ENCODE results near the gene SLC49A3. TPM values are rescaled to one million over a fixed set of nuclear protein-coding genes. Genes with fewer than 3 reads are reported as not detected.

Gene SLC49A3
- total and polyA plus RNA-seq, 10 of the 15 experiments (the other 5 are each of a cell fraction or from before 2014, with no cell fraction given), result 0.09 to 0.85 (median 0.18) TPM; not detected in 4

DNA sequence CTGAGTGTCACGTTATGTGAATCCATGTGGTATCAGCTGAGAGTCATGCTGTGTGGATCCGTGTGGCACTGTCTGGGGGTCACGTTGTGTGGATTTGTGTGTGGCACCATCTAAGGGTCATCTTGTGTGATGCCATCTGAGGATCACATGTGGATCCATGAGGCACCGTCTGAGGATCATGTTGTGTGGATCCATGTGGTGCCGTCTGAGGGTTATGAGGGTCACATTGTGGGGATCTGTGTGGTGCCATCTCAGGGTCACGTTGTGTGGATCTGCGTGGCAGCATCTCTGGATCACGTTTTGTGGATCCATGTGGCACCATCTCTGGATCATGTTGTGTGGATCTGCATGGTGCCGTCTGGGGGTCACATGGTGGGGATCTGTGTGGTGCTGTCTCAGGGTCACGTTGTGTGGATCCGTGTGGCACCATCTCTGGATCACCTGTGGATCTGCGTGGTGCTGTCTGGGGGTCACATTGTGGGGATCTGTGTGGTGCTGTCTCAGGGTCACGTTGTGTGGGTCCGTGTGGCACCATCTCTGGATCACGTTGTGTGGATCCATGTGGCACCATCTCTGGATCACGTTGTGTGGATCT is 56.7 kb downstream of the SLC49A3 start:
- Histone ChIP-seq H3K4me2 (ENCODE audit: control insufficient read depth, insufficient read depth) (no peak overlapping the region), H2AFZ (ENCODE audit: control insufficient read depth, low read depth, low read length) (no peak overlapping the region), H3K4me1 (ENCODE audit: control insufficient read depth, insufficient read depth, low read length) (no peaks in the 10 kb centered on the region), H3K79me2 (ENCODE audit: control insufficient read depth, insufficient read depth, low read length) (no peaks in the 10 kb centered on the region), H4K20me1 (ENCODE audit: control insufficient read depth, insufficient read depth) (no peaks in the 10 kb centered on the region), H3K9ac (ENCODE audit: control insufficient read depth, insufficient read depth, low read length) (no peak overlapping the region), H3K9me3 (replicated peaks; ENCODE audit: control insufficient read depth, insufficient read depth, low read length) (peaks cover 3% of the 10 kb centered on the region; the same call in 2 of the 3 replicates), H3K4me3 (no peak overlapping the region), H3K36me3 (ENCODE audit: control insufficient read depth in 2 of 2, insufficient read depth in 2 of 2, low read length in 1 of 2) (no peaks in the 10 kb centered on the region), H3K27me3 (replicated peaks in 1 of 2; ENCODE audit: control insufficient read depth in 2 of 2, insufficient read depth in 2 of 2, low read length in 1 of 2) (no peaks in the 10 kb centered on the region), H3K27ac (ENCODE audit: control insufficient read depth, insufficient read depth) (no peak overlapping the region)
- 37% methylated on average over 16 of the region's 16 CpGs for WGBS (ENCODE audit: insufficient coverage, insufficient replicate concordance, low lambda C conversion rate, missing lambda C conversion rate)
- FAIRE-seq (no peak), DNase-seq (ENCODE audit: low read depth, low spot score) (no peak), ATAC-seq (no peak)
- ChIA-PET SMC1A (ENCODE audit: uncharacterized antibody, unreplicated experiment) (no interaction called here), POLR2A (no interaction called here), RAD21 (ENCODE audit: unreplicated experiment) (no interaction called here), CTCF (no interaction called here)
- intact Hi-C loops (cut with micrococcal nuclease; ENCODE audit: unreplicated experiment), result no loop called here
- no TSS peak for BruUV-seq (replicated peaks)
- in situ Hi-C loops (cut with MboI), result no loop called here
- TF ChIP-seq HDAC6 (IDR thresholded peaks at IDR 0.05; ENCODE audit: unreplicated experiment), result no peak
- no peak for TF ChIP-seq EZH2 (IDR thresholded peaks at IDR 0.05; ENCODE audit: borderline replicate concordance, control insufficient read depth, low read depth, low read length)
- TF ChIP-seq, protein P1, sequence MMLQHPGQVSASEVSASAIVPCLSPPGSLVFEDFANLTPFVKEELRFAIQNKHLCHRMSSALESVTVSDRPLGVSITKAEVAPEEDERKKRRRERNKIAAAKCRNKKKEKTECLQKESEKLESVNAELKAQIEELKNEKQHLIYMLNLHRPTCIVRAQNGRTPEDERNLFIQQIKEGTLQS (IDR thresholded peaks at IDR 0.05; ENCODE audit: borderline replicate concordance, extremely low read depth, low read depth, low read length), result no peak
- TF ChIP-seq, protein P2, sequence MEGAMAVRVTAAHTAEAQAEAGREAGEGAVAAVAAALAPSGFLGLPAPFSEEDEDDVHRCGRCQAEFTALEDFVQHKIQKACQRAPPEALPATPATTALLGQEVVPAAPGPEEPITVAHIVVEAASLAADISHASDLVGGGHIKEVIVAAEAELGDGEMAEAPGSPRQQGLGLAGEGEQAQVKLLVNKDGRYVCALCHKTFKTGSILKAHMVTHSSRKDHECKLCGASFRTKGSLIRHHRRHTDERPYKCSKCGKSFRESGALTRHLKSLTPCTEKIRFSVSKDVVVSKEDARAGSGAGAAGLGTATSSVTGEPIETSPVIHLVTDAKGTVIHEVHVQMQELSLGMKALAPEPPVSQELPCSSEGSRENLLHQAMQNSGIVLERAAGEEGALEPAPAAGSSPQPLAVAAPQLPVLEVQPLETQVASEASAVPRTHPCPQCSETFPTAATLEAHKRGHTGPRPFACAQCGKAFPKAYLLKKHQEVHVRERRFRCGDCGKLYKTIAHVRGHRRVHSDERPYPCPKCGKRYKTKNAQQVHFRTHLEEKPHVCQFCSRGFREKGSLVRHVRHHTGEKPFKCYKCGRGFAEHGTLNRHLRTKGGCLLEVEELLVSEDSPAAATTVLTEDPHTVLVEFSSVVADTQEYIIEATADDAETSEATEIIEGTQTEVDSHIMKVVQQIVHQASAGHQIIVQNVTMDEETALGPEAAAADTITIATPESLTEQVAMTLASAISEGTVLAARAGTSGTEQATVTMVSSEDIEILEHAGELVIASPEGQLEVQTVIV (IDR thresholded peaks at IDR 0.05; ENCODE audit: borderline replicate concordance, partially characterized antibody), result no peak
- TF ChIP-seq, protein P3, sequence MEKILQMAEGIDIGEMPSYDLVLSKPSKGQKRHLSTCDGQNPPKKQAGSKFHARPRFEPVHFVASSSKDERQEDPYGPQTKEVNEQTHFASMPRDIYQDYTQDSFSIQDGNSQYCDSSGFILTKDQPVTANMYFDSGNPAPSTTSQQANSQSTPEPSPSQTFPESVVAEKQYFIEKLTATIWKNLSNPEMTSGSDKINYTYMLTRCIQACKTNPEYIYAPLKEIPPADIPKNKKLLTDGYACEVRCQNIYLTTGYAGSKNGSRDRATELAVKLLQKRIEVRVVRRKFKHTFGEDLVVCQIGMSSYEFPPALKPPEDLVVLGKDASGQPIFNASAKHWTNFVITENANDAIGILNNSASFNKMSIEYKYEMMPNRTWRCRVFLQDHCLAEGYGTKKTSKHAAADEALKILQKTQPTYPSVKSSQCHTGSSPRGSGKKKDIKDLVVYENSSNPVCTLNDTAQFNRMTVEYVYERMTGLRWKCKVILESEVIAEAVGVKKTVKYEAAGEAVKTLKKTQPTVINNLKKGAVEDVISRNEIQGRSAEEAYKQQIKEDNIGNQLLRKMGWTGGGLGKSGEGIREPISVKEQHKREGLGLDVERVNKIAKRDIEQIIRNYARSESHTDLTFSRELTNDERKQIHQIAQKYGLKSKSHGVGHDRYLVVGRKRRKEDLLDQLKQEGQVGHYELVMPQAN (conservative IDR thresholded peaks at IDR 0.05), result no peak
- no peak for TF ChIP-seq SPI1 (IDR thresholded peaks at IDR 0.05; ENCODE audit: borderline replicate concordance, insufficient read depth, low read depth, low read length)
- TF ChIP-seq ESRRA (IDR thresholded peaks at IDR 0.05; ENCODE audit: low read length), result no peak

Other genes starting within 250 kb of the SLC49A3 start
Only the 7 nearest of the 10 such genes appear.
- 33.2 and 34.9 TPM in 2 replicates for gene PIGG, start 189.9 kb downstream of the SLC49A3 start, total RNA-seq (2014; rRNA removed)
- 19.9 and 20.1 TPM in 2 replicates for gene PIGG, start 189.9 kb downstream of the SLC49A3 start, total RNA-seq (2014; rRNA removed; fragmentation: Illumina TruSeq; extraction: Trizol)
- gene PIGG, start 189.9 kb downstream of the SLC49A3 start, total RNA-seq (2021), result 36.1 and 38.4 TPM in 2 replicates
- gene PIGG, start 189.9 kb downstream of the SLC49A3 start, polyA plus RNA-seq (2011; rRNA removed), result 55.5 and 64.3 TPM in 2 replicates
- 17.3 and 21.6 TPM in 2 replicates for gene PIGG, start 189.9 kb downstream of the SLC49A3 start, polyA plus RNA-seq (2014; fragmentation: Illumina TruSeq; extraction: Trizol)
- gene PIGG, start 189.9 kb downstream of the SLC49A3 start, polyA plus RNA-seq (2014; fragmentation: Nextera tagmentation; extraction: Ambion mirVana), result 10 to 100 TPM in 1 of 2 experiments, 1 to 10 TPM in 1; 8.0 to 18.0 TPM
- gene PIGG, start 189.9 kb downstream of the SLC49A3 start, polyA plus RNA-seq (2014; rRNA removed), result 36.4 and 38.2 TPM in 2 replicates
- gene PIGG, start 189.9 kb downstream of the SLC49A3 start, polyA plus RNA-seq (2016; fragmentation: Nextera tagmentation; extraction: Ambion mirVana), result 10 to 100 TPM; 34.0 to 35.7 TPM
- not detected in 2 replicates for gene TMEM271, start 112.9 kb downstream of the SLC49A3 start, total RNA-seq (2014; rRNA removed)
- gene TMEM271, start 112.9 kb downstream of the SLC49A3 start, total RNA-seq (2014; rRNA removed; fragmentation: Illumina TruSeq; extraction: Trizol), result not detected in 2 replicates
- not detected in 2 replicates for gene TMEM271, start 112.9 kb downstream of the SLC49A3 start, total RNA-seq (2021)
- not detected in 2 replicates for gene TMEM271, start 112.9 kb downstream of the SLC49A3 start, polyA plus RNA-seq (2011; rRNA removed)
- gene TMEM271, start 112.9 kb downstream of the SLC49A3 start, polyA plus RNA-seq (2014; fragmentation: Illumina TruSeq; extraction: Trizol), result not detected in 2 replicates
- not detected for gene TMEM271, start 112.9 kb downstream of the SLC49A3 start, polyA plus RNA-seq (2014; fragmentation: Nextera tagmentation; extraction: Ambion mirVana)
- gene TMEM271, start 112.9 kb downstream of the SLC49A3 start, polyA plus RNA-seq (2014; rRNA removed), result not detected in 2 replicates
- not detected for gene TMEM271, start 112.9 kb downstream of the SLC49A3 start, polyA plus RNA-seq (2016; fragmentation: Nextera tagmentation; extraction: Ambion mirVana)
- 4.5 and 6.4 TPM in 2 replicates for gene PDE6B, start 63.6 kb downstream of the SLC49A3 start, total RNA-seq (2014; rRNA removed)
- gene PDE6B, start 63.6 kb downstream of the SLC49A3 start, total RNA-seq (2014; rRNA removed; fragmentation: Illumina TruSeq; extraction: Trizol), result 4.8 and 6.1 TPM in 2 replicates
- 3.5 and 5.6 TPM in 2 replicates for gene PDE6B, start 63.6 kb downstream of the SLC49A3 start, total RNA-seq (2021)
- 1.8 and 3.6 TPM in 2 replicates for gene PDE6B, start 63.6 kb downstream of the SLC49A3 start, polyA plus RNA-seq (2011; rRNA removed)
- 1.9 and 4.3 TPM in 2 replicates for gene PDE6B, start 63.6 kb downstream of the SLC49A3 start, polyA plus RNA-seq (2014; fragmentation: Illumina TruSeq; extraction: Trizol)
- 1 to 10 TPM; 2.6 to 4.1 TPM for gene PDE6B, start 63.6 kb downstream of the SLC49A3 start, polyA plus RNA-seq (2014; fragmentation: Nextera tagmentation; extraction: Ambion mirVana)
- gene PDE6B, start 63.6 kb downstream of the SLC49A3 start, polyA plus RNA-seq (2014; rRNA removed), result 3.5 and 4.5 TPM in 2 replicates
- gene PDE6B, start 63.6 kb downstream of the SLC49A3 start, polyA plus RNA-seq (2016; fragmentation: Nextera tagmentation; extraction: Ambion mirVana), result 1 to 10 TPM; 3.1 to 6.4 TPM
- 406 and 453 TPM in 2 replicates for gene ATP5ME, start 14.9 kb downstream of the SLC49A3 start, total RNA-seq (2014; rRNA removed)
- 565 and 627 TPM in 2 replicates for gene ATP5ME, start 14.9 kb downstream of the SLC49A3 start, total RNA-seq (2014; rRNA removed; fragmentation: Illumina TruSeq; extraction: Trizol)
- gene ATP5ME, start 14.9 kb downstream of the SLC49A3 start, total RNA-seq (2021), result 279 and 323 TPM in 2 replicates
- gene ATP5ME, start 14.9 kb downstream of the SLC49A3 start, polyA plus RNA-seq (2011; rRNA removed), result 350 and 373 TPM in 2 replicates
- gene ATP5ME, start 14.9 kb downstream of the SLC49A3 start, polyA plus RNA-seq (2014; fragmentation: Illumina TruSeq; extraction: Trizol), result 77.3 and 359 TPM in 2 replicates
- gene ATP5ME, start 14.9 kb downstream of the SLC49A3 start, polyA plus RNA-seq (2014; fragmentation: Nextera tagmentation; extraction: Ambion mirVana), result 1,000 to 10,000 TPM; 1,956 to 2,374 TPM
- 388 and 500 TPM in 2 replicates for gene ATP5ME, start 14.9 kb downstream of the SLC49A3 start, polyA plus RNA-seq (2014; rRNA removed)
- 1,000 to 10,000 TPM in 1 of 2 experiments, 100 to 1,000 TPM in 1; 997 to 1,034 TPM for gene ATP5ME, start 14.9 kb downstream of the SLC49A3 start, polyA plus RNA-seq (2016; fragmentation: Nextera tagmentation; extraction: Ambion mirVana)
- gene MYL5, start 14.6 kb downstream of the SLC49A3 start, total RNA-seq (2014; rRNA removed), result 7.5 and 10.8 TPM in 2 replicates
- gene MYL5, start 14.6 kb downstream of the SLC49A3 start, total RNA-seq (2014; rRNA removed; fragmentation: Illumina TruSeq; extraction: Trizol), result 5.9 and 7.0 TPM in 2 replicates
- 12.0 and 13.8 TPM in 2 replicates for gene MYL5, start 14.6 kb downstream of the SLC49A3 start, total RNA-seq (2021)
- 8.2 and 13.6 TPM in 2 replicates for gene MYL5, start 14.6 kb downstream of the SLC49A3 start, polyA plus RNA-seq (2011; rRNA removed)
- gene MYL5, start 14.6 kb downstream of the SLC49A3 start, polyA plus RNA-seq (2014; fragmentation: Illumina TruSeq; extraction: Trizol), result 3.3 and 6.1 TPM in 2 replicates
- 1 to 10 TPM; 1.2 to 3.9 TPM for gene MYL5, start 14.6 kb downstream of the SLC49A3 start, polyA plus RNA-seq (2014; fragmentation: Nextera tagmentation; extraction: Ambion mirVana)
- 8.7 and 11.9 TPM in 2 replicates for gene MYL5, start 14.6 kb downstream of the SLC49A3 start, polyA plus RNA-seq (2014; rRNA removed)
- 1 to 10 TPM; 6.6 to 7.8 TPM for gene MYL5, start 14.6 kb downstream of the SLC49A3 start, polyA plus RNA-seq (2016; fragmentation: Nextera tagmentation; extraction: Ambion mirVana)
- 21.1 and 21.7 TPM in 2 replicates for gene PCGF3, start 16.7 kb upstream of the SLC49A3 start, total RNA-seq (2014; rRNA removed)
- 15.0 and 15.4 TPM in 2 replicates for gene PCGF3, start 16.7 kb upstream of the SLC49A3 start, total RNA-seq (2014; rRNA removed; fragmentation: Illumina TruSeq; extraction: Trizol)
- 35.4 and 35.8 TPM in 2 replicates for gene PCGF3, start 16.7 kb upstream of the SLC49A3 start, total RNA-seq (2021)
- 43.8 and 45.9 TPM in 2 replicates for gene PCGF3, start 16.7 kb upstream of the SLC49A3 start, polyA plus RNA-seq (2011; rRNA removed)
- gene PCGF3, start 16.7 kb upstream of the SLC49A3 start, polyA plus RNA-seq (2014; fragmentation: Illumina TruSeq; extraction: Trizol), result 11.9 and 15.6 TPM in 2 replicates
- gene PCGF3, start 16.7 kb upstream of the SLC49A3 start, polyA plus RNA-seq (2014; fragmentation: Nextera tagmentation; extraction: Ambion mirVana), result 1 to 10 TPM; 2.2 to 4.5 TPM
- gene PCGF3, start 16.7 kb upstream of the SLC49A3 start, polyA plus RNA-seq (2014; rRNA removed), result 33.2 and 40.5 TPM in 2 replicates
- gene PCGF3, start 16.7 kb upstream of the SLC49A3 start, polyA plus RNA-seq (2016; fragmentation: Nextera tagmentation; extraction: Ambion mirVana), result 10 to 100 TPM; 14.3 to 16.2 TPM
- gene CPLX1, start 137.0 kb upstream of the SLC49A3 start, total RNA-seq (2014; rRNA removed), result 0.16 TPM in 1 of 2 replicates, not detected in the other
- 0.09 TPM in 1 of 2 replicates, not detected in the other for gene CPLX1, start 137.0 kb upstream of the SLC49A3 start, total RNA-seq (2014; rRNA removed; fragmentation: Illumina TruSeq; extraction: Trizol)
- gene CPLX1, start 137.0 kb upstream of the SLC49A3 start, total RNA-seq (2021), result 1.2 and 2.2 TPM in 2 replicates
- not detected in 2 replicates for gene CPLX1, start 137.0 kb upstream of the SLC49A3 start, polyA plus RNA-seq (2011; rRNA removed)
- 0.04 TPM in 1 of 2 replicates, not detected in the other for gene CPLX1, start 137.0 kb upstream of the SLC49A3 start, polyA plus RNA-seq (2014; fragmentation: Illumina TruSeq; extraction: Trizol)
- not detected for gene CPLX1, start 137.0 kb upstream of the SLC49A3 start, polyA plus RNA-seq (2014; fragmentation: Nextera tagmentation; extraction: Ambion mirVana)
- gene CPLX1, start 137.0 kb upstream of the SLC49A3 start, polyA plus RNA-seq (2014; rRNA removed), result 0.28 and 0.57 TPM in 2 replicates
- under 1 TPM in 1 of 2 experiments, not detected in 1; 0.13 TPM for gene CPLX1, start 137.0 kb upstream of the SLC49A3 start, polyA plus RNA-seq (2016; fragmentation: Nextera tagmentation; extraction: Ambion mirVana)

All from GM12878 (cell line).